Measurements from ENCODE around the gene ATR. TPM values are rescaled to one million over a fixed set of nuclear protein-coding genes. Genes with fewer than 3 reads are reported as not detected.

The ATR gene
- total and polyA plus RNA-seq, 9 of the 15 experiments (the other 6 are each of a cell fraction or from before 2014, with no cell fraction given), result 18.0 to 37.8 (median 23.2) TPM

DNA sequence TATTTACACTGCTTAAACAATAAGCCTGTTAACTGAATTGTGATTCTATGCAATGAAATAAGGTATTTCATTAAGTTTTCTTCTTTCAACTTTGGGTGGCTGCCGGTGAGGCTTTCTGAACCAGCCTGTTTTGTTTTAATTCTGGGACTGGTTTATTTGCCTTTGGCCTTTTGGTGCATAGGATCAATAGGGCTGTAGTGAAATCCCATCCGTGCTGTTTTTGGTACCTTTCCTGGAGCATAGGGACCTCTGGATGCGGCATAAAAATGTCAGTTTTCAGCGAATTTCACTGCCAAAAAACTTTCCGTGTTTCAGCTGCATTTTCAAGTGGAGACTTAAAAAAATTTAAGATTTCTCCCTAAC lies 18.2 kb upstream of the ATR start (continued):
- TF ChIP-seq ZNF584 (CRISPR knock-in tag; IDR thresholded peaks at IDR 0.05; ENCODE audit: low read depth) (0 out of 2 replicates have a peak, but pooled peaks have one; percentile 9), CHD1 (IDR thresholded peaks at IDR 0.05; ENCODE audit: low read length) (peak; percentile 64), TCF7L2 (IDR thresholded peaks at IDR 0.05; ENCODE audit: low read depth, low read length) (0 out of 2 replicates have a peak, but pooled peaks have one; percentile 3), SMARCE1 (IDR thresholded peaks at IDR 0.05) (0 out of 2 replicates have a peak, but pooled peaks have one; percentile 3), JUN (IDR thresholded peaks at IDR 0.05; ENCODE audit: borderline replicate concordance, low read depth, low read length) (no peak), JUN (CRISPR knock-in tag; IDR thresholded peaks at IDR 0.05; ENCODE audit: borderline replicate concordance) (0 out of 2 replicates have a peak, but pooled peaks have one; percentile 17), FOXJ2 (tag; IDR thresholded peaks at IDR 0.05) (no peak), ESRRB (CRISPR knock-in tag; IDR thresholded peaks at IDR 0.05; ENCODE audit: borderline replicate concordance) (no peak)
- TF ChIP-seq, protein P1, sequence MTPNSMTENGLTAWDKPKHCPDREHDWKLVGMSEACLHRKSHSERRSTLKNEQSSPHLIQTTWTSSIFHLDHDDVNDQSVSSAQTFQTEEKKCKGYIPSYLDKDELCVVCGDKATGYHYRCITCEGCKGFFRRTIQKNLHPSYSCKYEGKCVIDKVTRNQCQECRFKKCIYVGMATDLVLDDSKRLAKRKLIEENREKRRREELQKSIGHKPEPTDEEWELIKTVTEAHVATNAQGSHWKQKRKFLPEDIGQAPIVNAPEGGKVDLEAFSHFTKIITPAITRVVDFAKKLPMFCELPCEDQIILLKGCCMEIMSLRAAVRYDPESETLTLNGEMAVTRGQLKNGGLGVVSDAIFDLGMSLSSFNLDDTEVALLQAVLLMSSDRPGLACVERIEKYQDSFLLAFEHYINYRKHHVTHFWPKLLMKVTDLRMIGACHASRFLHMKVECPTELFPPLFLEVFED (CRISPR knock-in tag; conservative IDR thresholded peaks at IDR 0.05), result no peak
- TF ChIP-seq, protein P2, sequence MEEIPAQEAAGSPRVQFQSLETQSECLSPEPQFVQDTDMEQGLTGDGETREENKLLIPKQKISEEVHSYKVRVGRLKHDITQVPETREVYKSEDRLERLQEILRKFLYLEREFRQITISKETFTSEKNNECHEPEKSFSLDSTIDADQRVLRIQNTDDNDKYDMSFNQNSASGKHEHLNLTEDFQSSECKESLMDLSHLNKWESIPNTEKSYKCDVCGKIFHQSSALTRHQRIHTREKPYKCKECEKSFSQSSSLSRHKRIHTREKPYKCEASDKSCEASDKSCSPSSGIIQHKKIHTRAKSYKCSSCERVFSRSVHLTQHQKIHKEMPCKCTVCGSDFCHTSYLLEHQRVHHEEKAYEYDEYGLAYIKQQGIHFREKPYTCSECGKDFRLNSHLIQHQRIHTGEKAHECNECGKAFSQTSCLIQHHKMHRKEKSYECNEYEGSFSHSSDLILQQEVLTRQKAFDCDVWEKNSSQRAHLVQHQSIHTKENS (CRISPR knock-in tag; IDR thresholded peaks at IDR 0.05), result no peak
- TF ChIP-seq, protein P3, sequence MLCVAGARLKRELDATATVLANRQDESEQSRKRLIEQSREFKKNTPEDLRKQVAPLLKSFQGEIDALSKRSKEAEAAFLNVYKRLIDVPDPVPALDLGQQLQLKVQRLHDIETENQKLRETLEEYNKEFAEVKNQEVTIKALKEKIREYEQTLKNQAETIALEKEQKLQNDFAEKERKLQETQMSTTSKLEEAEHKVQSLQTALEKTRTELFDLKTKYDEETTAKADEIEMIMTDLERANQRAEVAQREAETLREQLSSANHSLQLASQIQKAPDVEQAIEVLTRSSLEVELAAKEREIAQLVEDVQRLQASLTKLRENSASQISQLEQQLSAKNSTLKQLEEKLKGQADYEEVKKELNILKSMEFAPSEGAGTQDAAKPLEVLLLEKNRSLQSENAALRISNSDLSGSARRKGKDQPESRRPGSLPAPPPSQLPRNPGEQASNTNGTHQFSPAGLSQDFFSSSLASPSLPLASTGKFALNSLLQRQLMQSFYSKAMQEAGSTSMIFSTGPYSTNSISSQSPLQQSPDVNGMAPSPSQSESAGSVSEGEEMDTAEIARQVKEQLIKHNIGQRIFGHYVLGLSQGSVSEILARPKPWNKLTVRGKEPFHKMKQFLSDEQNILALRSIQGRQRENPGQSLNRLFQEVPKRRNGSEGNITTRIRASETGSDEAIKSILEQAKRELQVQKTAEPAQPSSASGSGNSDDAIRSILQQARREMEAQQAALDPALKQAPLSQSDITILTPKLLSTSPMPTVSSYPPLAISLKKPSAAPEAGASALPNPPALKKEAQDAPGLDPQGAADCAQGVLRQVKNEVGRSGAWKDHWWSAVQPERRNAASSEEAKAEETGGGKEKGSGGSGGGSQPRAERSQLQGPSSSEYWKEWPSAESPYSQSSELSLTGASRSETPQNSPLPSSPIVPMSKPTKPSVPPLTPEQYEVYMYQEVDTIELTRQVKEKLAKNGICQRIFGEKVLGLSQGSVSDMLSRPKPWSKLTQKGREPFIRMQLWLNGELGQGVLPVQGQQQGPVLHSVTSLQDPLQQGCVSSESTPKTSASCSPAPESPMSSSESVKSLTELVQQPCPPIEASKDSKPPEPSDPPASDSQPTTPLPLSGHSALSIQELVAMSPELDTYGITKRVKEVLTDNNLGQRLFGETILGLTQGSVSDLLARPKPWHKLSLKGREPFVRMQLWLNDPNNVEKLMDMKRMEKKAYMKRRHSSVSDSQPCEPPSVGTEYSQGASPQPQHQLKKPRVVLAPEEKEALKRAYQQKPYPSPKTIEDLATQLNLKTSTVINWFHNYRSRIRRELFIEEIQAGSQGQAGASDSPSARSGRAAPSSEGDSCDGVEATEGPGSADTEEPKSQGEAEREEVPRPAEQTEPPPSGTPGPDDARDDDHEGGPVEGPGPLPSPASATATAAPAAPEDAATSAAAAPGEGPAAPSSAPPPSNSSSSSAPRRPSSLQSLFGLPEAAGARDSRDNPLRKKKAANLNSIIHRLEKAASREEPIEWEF (CRISPR knock-in tag; IDR thresholded peaks at IDR 0.05), result no peak
